GM18505 (cell line): ENCODE results near the gene TCERG1L.

Experiments
- ATAC-seq: cut with Tn5 transposase; IDR thresholded peaks from one replicate; pipeline ENCODE4 v1.9.1; 2021; ENCODE audit not compliant: unreplicated experiment
- POLR2A ChIP-seq: IDR thresholded peaks from 4 replicates; pipeline ENCODE4 v1.6.1; 2011; ENCODE audit warnings: borderline replicate concordance; ENCODE audit not compliant: insufficient read depth, insufficient read length; ENCODE audit errors: extremely low read depth

The TCERG1L gene

GRCh38 chr10:131270461-131271190 is 40.9 kb downstream of the TCERG1L start:
- ATAC-seq = no peak
- TF ChIP-seq POLR2A = no peak

- ATAC-seq = no peak
- TF ChIP-seq POLR2A = no peak
These were observed 41.6 kb downstream of the TCERG1L start for GRCh38 chr10:131269776-131270460.

GRCh38 chr10:131267814-131268095 is 43.8 kb downstream of the TCERG1L start:
- ATAC-seq = no peak
- no peak for TF ChIP-seq POLR2A

GRCh38 chr10:131266936-131267813 is 44.3 kb downstream of the TCERG1L start:
- TF ChIP-seq POLR2A = no peak

GRCh38 chr10:131264110-131264788 is 47.3 kb downstream of the TCERG1L start:
- no peak for TF ChIP-seq POLR2A
- ATAC-seq = no peak

More at GRCh38 chr10:131266936-131267813, 44.3 kb downstream of the TCERG1L start:
- ATAC-seq = no peak

GRCh38 chr10:131261890-131262475 is 49.5 kb downstream of the TCERG1L start:
- no peak for ATAC-seq

GRCh38 chr10:131260452-131261211 is 50.9 kb downstream of the TCERG1L start:
- TF ChIP-seq POLR2A = no peak
- ATAC-seq = no peak

More at GRCh38 chr10:131261890-131262475, 49.5 kb downstream of the TCERG1L start:
- TF ChIP-seq POLR2A = no peak

- TF ChIP-seq POLR2A = no peak
- ATAC-seq = no peak
These were observed 51.5 kb downstream of the TCERG1L start for GRCh38 chr10:131260031-131260430.

GRCh38 chr10:131259535-131259934 is 52.0 kb downstream of the TCERG1L start:
- ATAC-seq = no peak
- no peak for TF ChIP-seq POLR2A

- ATAC-seq = no peak
- no peak for TF ChIP-seq POLR2A
These were observed 53.3 kb downstream of the TCERG1L start for GRCh38 chr10:131258256-131258655.

GRCh38 chr10:131257027-131257426 is 54.5 kb downstream of the TCERG1L start:
- no peak for TF ChIP-seq POLR2A
- ATAC-seq = no peak

GRCh38 chr10:131254859-131255252 is 56.7 kb downstream of the TCERG1L start:
- no peak for ATAC-seq
- no peak for TF ChIP-seq POLR2A
